GM12878 (cell line): Measurements from ENCODE around the gene ZNF214. TPM values are rescaled to one million over a fixed set of nuclear protein-coding genes. Genes with fewer than 3 reads are reported as not detected.

Experiments
- ATAC-seq: fragments of 200-7000 bp; cut with Tn5 transposase; 3 replicates; pipeline ENCODE4 v1.9.1; 2020; ENCODE audit warnings: mild to moderate bottlenecking, moderate library complexity
- BruUV-seq: library from RNA; stranded (reverse); fragments of 400-500 nt; replicated peaks from 2 replicates; lab custom pipeline; 2021; lab: Mats Ljungman, UMichigan
- CTCF ChIA-PET: fragments of 300-600 bp; sonication (Branson Sonifier 250); formaldehyde crosslinking; extraction: SDS; loops from one replicate; lab custom pipeline; 2021; ENCODE audit warnings: inconsistent platforms; lab: Yijun Ruan, JAX
- POLR2A ChIA-PET: fragments of 350-600 bp; formaldehyde crosslinking; extraction: SDS; loops from one replicate; lab custom pipeline; 2021; ENCODE audit warnings: inconsistent platforms; lab: Charles Lee
- RAD21 ChIA-PET: fragments of 300-600 bp; sonication (Branson Sonifier 250); formaldehyde crosslinking; loops from one replicate; lab custom pipeline; 2023; ENCODE audit warnings: antibody characterized with exemption; ENCODE audit not compliant: unreplicated experiment; lab: Charles Lee
- SMC1A ChIA-PET: fragments of 300-600 bp; sonication (Branson Sonifier 250); formaldehyde crosslinking; loops from one replicate; lab custom pipeline; 2023; ENCODE audit not compliant: unreplicated experiment, uncharacterized antibody; lab: Charles Lee
- DNase-seq: peaks from one replicate; pipeline ENCODE4 v3.0.0-alpha.2; 2011; ENCODE audit warnings: low read depth, low spot score
- FAIRE-seq: peaks from 3 replicates; lab custom pipeline; 2011; peaks lifted over from hg19 to GRCh38; lab: Jason Lieb, UNC
- H2AFZ ChIP-seq: 2 replicates; pipeline ENCODE4 v1.6.0; 2011; ENCODE audit warnings: low read depth, low read length, control low read depth; ENCODE audit not compliant: control insufficient read depth
- H3K27ac ChIP-seq: 2 replicates; pipeline ENCODE4 v1.5.1; 2011; ENCODE audit warnings: control low read depth; ENCODE audit not compliant: control insufficient read depth, insufficient read depth
- H3K27me3 ChIP-seq, 2 experiments: replicated peaks in 1 of 2; 2 replicates each; pipeline versions ENCODE4 v1.6.0 to v1.6.1; 2011; ENCODE audit warnings: low read length in 1 of 2; ENCODE audit not compliant: control insufficient read depth in 2 of 2, insufficient read depth in 2 of 2
- H3K36me3 ChIP-seq, 2 experiments: 2 replicates each; pipeline ENCODE4 v1.5.1; 2011; ENCODE audit warnings: low read length in 1 of 2; ENCODE audit not compliant: control insufficient read depth in 2 of 2, insufficient read depth in 2 of 2
- H3K4me1 ChIP-seq: 2 replicates; pipeline ENCODE4 v1.6.1; 2011; ENCODE audit warnings: mild to moderate bottlenecking, low read length, moderate library complexity, mixed read lengths; ENCODE audit not compliant: control insufficient read depth, insufficient read depth
- H3K4me2 ChIP-seq: 2 replicates; pipeline ENCODE4 v1.6.0; 2011; ENCODE audit warnings: control low read depth; ENCODE audit not compliant: control insufficient read depth, insufficient read depth
- H3K4me3 ChIP-seq: fragments of 200-600 bp; sonication (generic); 2 replicates; pipeline ENCODE4 v1.5.1; 2016
- H3K79me2 ChIP-seq: 2 replicates; pipeline ENCODE4 v1.6.0; 2011; ENCODE audit warnings: low read length; ENCODE audit not compliant: control insufficient read depth, insufficient read depth
- H3K9ac ChIP-seq: 2 replicates; pipeline ENCODE4 v1.8.0; 2011; ENCODE audit warnings: low read length, control low read depth, mixed read lengths; ENCODE audit not compliant: control insufficient read depth, insufficient read depth
- H3K9me3 ChIP-seq: replicated peaks from 3 replicates; pipeline ENCODE4 v1.5.1; 2011; ENCODE audit warnings: mild to moderate bottlenecking, low read length; ENCODE audit not compliant: control insufficient read depth, insufficient read depth
- H4K20me1 ChIP-seq: 2 replicates; pipeline ENCODE4 v1.6.0; 2011; ENCODE audit not compliant: control insufficient read depth, insufficient read depth
- DPF2 ChIP-seq: fragments of 450-650 bp; IDR thresholded peaks from 2 replicates; pipeline ENCODE4 v1.6.1; 2017; ENCODE audit warnings: mild to moderate bottlenecking
- EP300 ChIP-seq, 2 experiments: fragments of 150-350 bp in 1 of 2; IDR thresholded peaks; 2 replicates each; pipeline ENCODE4 v1.6.1; 2011 to 2012; ENCODE audit warnings: low read depth in 2 of 2, low read length in 2 of 2, borderline replicate concordance in 1 of 2, improper control_type of control experiment in 1 of 2, inconsistent platforms in 1 of 2; ENCODE audit not compliant: control insufficient read depth in 1 of 2
- FOS ChIP-seq: IDR thresholded peaks from 3 replicates; pipeline ENCODE4 v1.6.1; 2011; ENCODE audit warnings: borderline replicate concordance; ENCODE audit not compliant: insufficient read length; ENCODE audit errors: extremely low read depth
- HCFC1 ChIP-seq: fragments of 150-350 bp; IDR thresholded peaks from 2 replicates; pipeline ENCODE4 v1.6.1; 2014; ENCODE audit warnings: low read length
- KAT2A ChIP-seq: conservative IDR thresholded peaks from 2 replicates; pipeline ENCODE4 v1.6.1; 2011; ENCODE audit warnings: low read depth, low read length; ENCODE audit not compliant: control insufficient read depth
- NBN ChIP-seq: fragments of 450-650 bp; IDR thresholded peaks from 2 replicates; pipeline ENCODE4 v1.6.1; 2016
- NFYA ChIP-seq: IDR thresholded peaks from 2 replicates; pipeline ENCODE4 v1.6.1; 2011; ENCODE audit warnings: low read depth, mild to moderate bottlenecking, low read length, improper control_type of control experiment, borderline replicate concordance
- NR2F1 ChIP-seq: fragments of 450-650 bp; conservative IDR thresholded peaks from 2 replicates; pipeline ENCODE4 v1.6.1; 2017; ENCODE audit warnings: mild to moderate bottlenecking
- PAX5 ChIP-seq: IDR thresholded peaks from 2 replicates; pipeline ENCODE4 v1.6.1; 2011; ENCODE audit warnings: low read depth, low read length, borderline replicate concordance
- SPI1 ChIP-seq: IDR thresholded peaks from 2 replicates; pipeline ENCODE4 v1.6.1; 2011; ENCODE audit warnings: low read depth, mild to moderate bottlenecking, low read length, moderate library complexity, borderline replicate concordance; ENCODE audit not compliant: insufficient read depth
- WRNIP1 ChIP-seq: IDR thresholded peaks from 2 replicates; pipeline ENCODE4 v1.6.1; 2011; ENCODE audit warnings: low read depth, low read length, improper control_type of control experiment, borderline replicate concordance
- YY1 ChIP-seq: IDR thresholded peaks from 2 replicates; pipeline ENCODE4 v1.6.1; 2011; ENCODE audit warnings: low read depth, mild to moderate bottlenecking, low read length
- ZNF274 ChIP-seq: IDR thresholded peaks from one replicate; pipeline ENCODE4 v1.8.0; 2011; ENCODE audit not compliant: insufficient read length, insufficient read depth
- ZNF384 ChIP-seq: IDR thresholded peaks from 2 replicates; pipeline ENCODE4 v1.6.1; 2012; ENCODE audit warnings: low read depth, mild to moderate bottlenecking, low read length, improper control_type of control experiment, borderline replicate concordance
- in situ Hi-C: fragments of 300-500 bp; cut with MboI; formaldehyde crosslinking; loops from 9 replicates; pipeline ENCODE4 v1.14.3; 2018; ENCODE audit warnings: mixed read lengths
- intact Hi-C: fragments of 100-400 bp; cut with micrococcal nuclease; formaldehyde crosslinking; loops from one replicate; pipeline ENCODE4 v1.14.2; 2022; ENCODE audit not compliant: unreplicated experiment
- polyA plus RNA-seq, 11 experiments: library from polyadenylated mRNA; depleted of rRNA in 4 of 11; unstranded in 6 of 11; stranded (reverse) in 5 of 11; fragments of >200 nt; fragmentation: Nextera tagmentation in 4 of 11; fragmentation: Illumina TruSeq in 1 of 11; extraction: Ambion mirVana in 4 of 11; extraction: Trizol in 1 of 11; gene quantifications; 1 replicate in 1 of 11; 2 replicates in 10 of 11; pipeline versions ENCODE4 v1.2.1 to v1.2.3, GENCODE V29; 2011 to 2016; ENCODE audit warnings: inconsistent platforms in 2 of 11, missing spikeins in 2 of 11, low read depth in 1 of 11
- total RNA-seq, 4 experiments: library from RNA; depleted of rRNA in 3 of 4; stranded (reverse); fragments of >200 nt in 3 of 4; fragmentation: Illumina TruSeq in 1 of 4; extraction: Trizol in 1 of 4; gene quantifications; 2 replicates each; pipeline versions ENCODE4 v1.2.1 to v1.2.3, GENCODE V29; 2013 to 2021
- TF ChIP-seq, protein P1 (sequence below): fragments of 450-650 bp; IDR thresholded peaks from 2 replicates; pipeline ENCODE4 v1.6.1; 2017; ENCODE audit warnings: antibody characterized with exemption, mild to moderate bottlenecking, moderate library complexity
- TF ChIP-seq, protein P2 (sequence below): fragments of 450-650 bp; IDR thresholded peaks from 2 replicates; pipeline ENCODE4 v1.6.1; 2016; ENCODE audit warnings: mild to moderate bottlenecking
- TF ChIP-seq, protein P3 (sequence below): fragments of 450-650 bp; IDR thresholded peaks from 2 replicates; pipeline ENCODE4 v1.6.1; 2016; ENCODE audit warnings: mild to moderate bottlenecking
- TF ChIP-seq, protein P4 (sequence below): fragments of 450-650 bp; IDR thresholded peaks from 2 replicates; pipeline ENCODE4 v1.6.1; 2017; ENCODE audit warnings: low read depth, mild to moderate bottlenecking, moderate library complexity

ZNF214 gene
- total and polyA plus RNA-seq, 10 of the 15 experiments (the other 5 are each of a cell fraction or from before 2014, with no cell fraction given) = 0.18 TPM; not detected in 9

DNA sequence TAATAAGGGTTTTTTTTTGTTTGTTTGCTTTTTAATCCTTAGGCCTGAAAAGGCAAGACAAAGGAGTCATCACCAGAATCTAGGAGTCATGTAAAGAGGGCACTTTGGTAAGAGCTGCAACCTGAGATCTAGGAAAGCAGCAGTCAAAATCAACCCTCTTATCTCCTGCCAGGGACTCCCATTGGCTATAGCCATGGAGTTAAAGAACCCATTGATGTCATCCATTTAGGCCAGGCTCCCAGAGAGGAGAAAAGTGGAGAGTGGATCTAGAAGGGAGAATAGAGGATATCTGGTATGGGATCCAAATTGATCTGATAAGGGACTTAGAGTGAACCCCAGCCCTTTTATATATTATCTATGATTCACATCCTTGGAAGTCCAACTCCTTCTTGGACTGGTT is 58.0 kb downstream of the ZNF214 start:
- ChIA-PET RAD21 (no interaction called here), SMC1A (no interaction called here), CTCF (interaction anchor here (0.6 to 1.5 kb wide), 2 partner anchors 144 to 150 kb away, joined by 3 to 6 read pairs; no protein-coding TSS in a partner anchor), POLR2A (no interaction called here)
- BruUV-seq = no TSS peak
- Histone ChIP-seq H3K4me3 (no peak overlapping the region), H3K27me3 (no peaks in the 10 kb centered on the region), H3K9me3 (no peaks in the 10 kb centered on the region), H2AFZ (no peak overlapping the region), H3K4me1 (no peaks in the 10 kb centered on the region), H3K27ac (peak overlapping the region; percentile 48), H3K4me2 (no peak overlapping the region; the same call in 1 of the 2 replicates), H3K79me2 (no peaks in the 10 kb centered on the region), H3K9ac (no peak overlapping the region), H3K36me3 (no peaks in the 10 kb centered on the region), H4K20me1 (no peaks in the 10 kb centered on the region)
- FAIRE-seq (no peak), ATAC-seq (peak; percentile 12; the same call in 2 of the 3 replicates), DNase-seq (no peak)
- in situ Hi-C loops = no loop called here
- intact Hi-C loops = no loop called here
- TF ChIP-seq WRNIP1 (no peak), NR2F1 (no peak), KAT2A (no peak), FOS (no peak), ZNF384 (no peak), ZNF274 (no peak), EP300 (IDR thresholded peaks at IDR 0.05; ENCODE audit: borderline replicate concordance in 1 of 2, control insufficient read depth in 1 of 2, low read depth in 2 of 2, low read length in 2 of 2) (no peak), NFYA (no peak), SPI1 (no peak), YY1 (no peak), DPF2 (no peak), NBN (no peak), PAX5 (no peak), HCFC1 (no peak)
- TF ChIP-seq, protein P1, sequence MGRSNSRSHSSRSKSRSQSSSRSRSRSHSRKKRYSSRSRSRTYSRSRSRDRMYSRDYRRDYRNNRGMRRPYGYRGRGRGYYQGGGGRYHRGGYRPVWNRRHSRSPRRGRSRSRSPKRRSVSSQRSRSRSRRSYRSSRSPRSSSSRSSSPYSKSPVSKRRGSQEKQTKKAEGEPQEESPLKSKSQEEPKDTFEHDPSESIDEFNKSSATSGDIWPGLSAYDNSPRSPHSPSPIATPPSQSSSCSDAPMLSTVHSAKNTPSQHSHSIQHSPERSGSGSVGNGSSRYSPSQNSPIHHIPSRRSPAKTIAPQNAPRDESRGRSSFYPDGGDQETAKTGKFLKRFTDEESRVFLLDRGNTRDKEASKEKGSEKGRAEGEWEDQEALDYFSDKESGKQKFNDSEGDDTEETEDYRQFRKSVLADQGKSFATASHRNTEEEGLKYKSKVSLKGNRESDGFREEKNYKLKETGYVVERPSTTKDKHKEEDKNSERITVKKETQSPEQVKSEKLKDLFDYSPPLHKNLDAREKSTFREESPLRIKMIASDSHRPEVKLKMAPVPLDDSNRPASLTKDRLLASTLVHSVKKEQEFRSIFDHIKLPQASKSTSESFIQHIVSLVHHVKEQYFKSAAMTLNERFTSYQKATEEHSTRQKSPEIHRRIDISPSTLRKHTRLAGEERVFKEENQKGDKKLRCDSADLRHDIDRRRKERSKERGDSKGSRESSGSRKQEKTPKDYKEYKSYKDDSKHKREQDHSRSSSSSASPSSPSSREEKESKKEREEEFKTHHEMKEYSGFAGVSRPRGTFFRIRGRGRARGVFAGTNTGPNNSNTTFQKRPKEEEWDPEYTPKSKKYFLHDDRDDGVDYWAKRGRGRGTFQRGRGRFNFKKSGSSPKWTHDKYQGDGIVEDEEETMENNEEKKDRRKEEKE = no peak
- TF ChIP-seq, protein P2, sequence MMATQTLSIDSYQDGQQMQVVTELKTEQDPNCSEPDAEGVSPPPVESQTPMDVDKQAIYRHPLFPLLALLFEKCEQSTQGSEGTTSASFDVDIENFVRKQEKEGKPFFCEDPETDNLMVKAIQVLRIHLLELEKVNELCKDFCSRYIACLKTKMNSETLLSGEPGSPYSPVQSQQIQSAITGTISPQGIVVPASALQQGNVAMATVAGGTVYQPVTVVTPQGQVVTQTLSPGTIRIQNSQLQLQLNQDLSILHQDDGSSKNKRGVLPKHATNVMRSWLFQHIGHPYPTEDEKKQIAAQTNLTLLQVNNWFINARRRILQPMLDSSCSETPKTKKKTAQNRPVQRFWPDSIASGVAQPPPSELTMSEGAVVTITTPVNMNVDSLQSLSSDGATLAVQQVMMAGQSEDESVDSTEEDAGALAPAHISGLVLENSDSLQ = no peak
- TF ChIP-seq, protein P3, sequence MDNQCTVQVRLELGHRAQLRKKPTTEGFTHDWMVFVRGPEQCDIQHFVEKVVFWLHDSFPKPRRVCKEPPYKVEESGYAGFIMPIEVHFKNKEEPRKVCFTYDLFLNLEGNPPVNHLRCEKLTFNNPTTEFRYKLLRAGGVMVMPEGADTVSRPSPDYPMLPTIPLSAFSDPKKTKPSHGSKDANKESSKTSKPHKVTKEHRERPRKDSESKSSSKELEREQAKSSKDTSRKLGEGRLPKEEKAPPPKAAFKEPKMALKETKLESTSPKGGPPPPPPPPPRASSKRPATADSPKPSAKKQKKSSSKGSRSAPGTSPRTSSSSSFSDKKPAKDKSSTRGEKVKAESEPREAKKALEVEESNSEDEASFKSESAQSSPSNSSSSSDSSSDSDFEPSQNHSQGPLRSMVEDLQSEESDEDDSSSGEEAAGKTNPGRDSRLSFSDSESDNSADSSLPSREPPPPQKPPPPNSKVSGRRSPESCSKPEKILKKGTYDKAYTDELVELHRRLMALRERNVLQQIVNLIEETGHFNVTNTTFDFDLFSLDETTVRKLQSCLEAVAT = no peak
- TF ChIP-seq, protein P4, sequence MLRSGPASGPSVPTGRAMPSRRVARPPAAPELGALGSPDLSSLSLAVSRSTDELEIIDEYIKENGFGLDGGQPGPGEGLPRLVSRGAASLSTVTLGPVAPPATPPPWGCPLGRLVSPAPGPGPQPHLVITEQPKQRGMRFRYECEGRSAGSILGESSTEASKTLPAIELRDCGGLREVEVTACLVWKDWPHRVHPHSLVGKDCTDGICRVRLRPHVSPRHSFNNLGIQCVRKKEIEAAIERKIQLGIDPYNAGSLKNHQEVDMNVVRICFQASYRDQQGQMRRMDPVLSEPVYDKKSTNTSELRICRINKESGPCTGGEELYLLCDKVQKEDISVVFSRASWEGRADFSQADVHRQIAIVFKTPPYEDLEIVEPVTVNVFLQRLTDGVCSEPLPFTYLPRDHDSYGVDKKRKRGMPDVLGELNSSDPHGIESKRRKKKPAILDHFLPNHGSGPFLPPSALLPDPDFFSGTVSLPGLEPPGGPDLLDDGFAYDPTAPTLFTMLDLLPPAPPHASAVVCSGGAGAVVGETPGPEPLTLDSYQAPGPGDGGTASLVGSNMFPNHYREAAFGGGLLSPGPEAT = no peak
